GM18508 (cell line): ENCODE data around the gene NBAS.

Source experiments
- ATAC-seq: cut with Tn5 transposase; IDR thresholded peaks from one replicate; pipeline ENCODE4 v1.9.1; 2021; ENCODE audit warnings: moderate number of reproducible peaks; ENCODE audit not compliant: insufficient read depth, unreplicated experiment

NBAS gene

DNA sequence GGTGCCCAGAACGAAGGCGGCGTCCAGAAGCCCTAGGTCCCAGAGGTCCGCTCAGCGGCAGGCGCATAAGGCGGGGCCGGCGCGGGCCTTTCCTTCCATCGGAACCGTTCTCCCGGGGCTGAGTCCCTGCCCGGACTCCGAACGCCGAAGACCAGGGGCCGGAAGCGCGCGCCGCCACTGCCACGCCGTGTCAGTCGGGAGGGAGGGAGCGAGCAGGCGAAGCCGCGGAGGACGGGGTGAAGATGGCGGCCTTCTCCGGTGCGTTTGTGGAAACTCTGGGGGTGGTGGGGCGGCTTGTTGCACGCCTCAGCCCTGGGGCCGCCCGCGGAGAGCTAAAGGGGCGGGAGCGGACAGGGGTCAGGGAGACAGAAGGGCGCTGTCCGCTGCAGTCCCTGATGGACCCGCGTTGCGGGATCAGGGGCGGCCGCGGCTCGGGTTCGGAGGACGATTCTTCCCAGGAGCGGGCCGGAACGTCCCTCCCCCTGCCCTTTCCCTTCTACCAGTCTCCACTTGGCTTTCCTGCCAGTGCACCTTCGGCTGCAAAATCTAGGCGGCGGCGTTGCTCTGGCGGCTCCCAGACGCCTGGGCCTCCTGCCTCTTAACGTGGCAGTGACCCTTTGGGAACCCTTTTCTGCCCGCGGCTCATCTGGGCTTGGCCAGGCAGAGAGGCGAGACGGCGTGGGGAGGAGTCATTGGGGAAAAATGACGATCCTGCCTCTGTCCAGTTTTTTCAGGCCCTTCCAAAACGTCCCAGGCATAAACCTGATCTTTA is 30.7 kb upstream of the NBAS start, which contains the start of gene DDX1:
Gene DDX1, plus strand, starts transcription at position 177 of the 772 bp plus-strand sequence. Its CDS starts 66 bp downstream, at position 243.
- peak; percentile 68 for ATAC-seq

DNA sequence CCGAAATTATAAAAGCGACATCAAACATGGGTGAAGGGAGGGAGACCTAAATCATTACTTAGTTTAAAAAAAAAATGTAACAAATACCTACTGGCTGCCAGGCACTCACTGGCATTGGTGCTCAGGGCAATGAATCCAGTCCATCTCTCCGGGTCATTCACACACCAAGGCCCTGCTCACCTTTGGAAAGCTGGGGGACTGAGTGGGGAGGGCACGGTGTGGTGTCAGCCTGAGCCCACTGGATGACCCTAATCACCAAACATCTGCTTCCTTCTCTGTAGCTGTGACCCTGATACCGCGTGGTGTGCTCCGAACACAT is 30.2 kb upstream of the NBAS start:
- no peak for ATAC-seq

DNA sequence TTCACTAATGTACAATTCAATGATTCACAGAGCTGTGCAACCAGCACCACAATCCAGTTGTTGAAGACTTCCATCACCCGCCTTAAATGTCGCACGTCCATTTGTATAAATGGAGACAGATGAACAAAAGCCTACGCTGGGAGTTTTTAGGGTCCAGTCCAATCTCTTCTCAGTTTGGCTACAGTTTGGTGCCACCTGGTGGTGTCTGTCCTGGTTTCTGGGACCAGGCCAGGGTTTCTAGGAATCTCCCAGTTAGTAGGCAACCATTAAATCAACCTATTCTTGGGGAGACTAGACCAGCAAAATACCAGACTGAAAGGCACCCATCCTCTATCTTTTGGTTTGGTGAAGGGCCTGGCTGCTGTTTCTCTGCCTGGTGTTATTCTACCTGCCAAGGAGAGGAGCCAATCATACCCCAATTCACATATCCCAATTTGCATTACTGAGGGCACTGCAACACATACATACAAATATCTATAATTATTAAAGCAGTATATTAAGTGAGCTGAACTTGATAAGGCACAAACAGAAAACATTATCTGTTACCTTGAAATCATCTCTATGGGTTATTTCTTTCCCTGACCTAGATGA is 27.3 kb upstream of the NBAS start:
- ATAC-seq = no peak

DNA sequence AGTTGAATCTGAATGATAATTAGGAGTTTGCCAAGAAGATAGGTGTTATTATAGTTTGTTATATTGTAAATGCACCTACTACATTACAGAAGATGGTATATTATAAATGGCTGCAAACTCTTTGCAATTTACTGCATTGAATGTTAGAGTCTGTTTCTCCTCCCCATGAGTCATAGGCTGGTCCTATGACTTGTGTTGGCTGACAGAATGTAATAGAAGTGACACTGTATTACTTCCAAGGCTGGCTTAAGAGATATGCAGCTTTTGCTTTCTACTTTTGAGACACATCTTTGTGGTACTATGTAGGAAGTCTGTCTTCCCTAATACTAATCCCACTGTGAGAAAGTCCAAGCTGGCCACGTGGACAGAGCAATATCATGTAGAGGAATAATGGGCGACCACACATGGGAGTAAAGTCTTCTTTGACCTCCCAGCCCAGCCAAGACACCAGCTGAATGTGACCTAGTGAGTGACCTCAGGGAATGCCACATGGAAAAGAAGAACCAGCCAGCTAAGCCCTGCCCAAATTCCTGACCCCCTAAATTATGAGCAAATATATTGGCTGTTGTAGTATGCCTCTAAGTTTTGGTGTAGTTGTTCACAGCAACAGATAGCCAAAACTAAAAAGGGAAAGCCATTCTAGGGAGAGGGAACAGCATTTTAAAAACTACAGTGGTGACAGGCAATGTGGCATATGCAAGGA is 23.8 kb upstream of the NBAS start:
- no peak for ATAC-seq

DNA sequence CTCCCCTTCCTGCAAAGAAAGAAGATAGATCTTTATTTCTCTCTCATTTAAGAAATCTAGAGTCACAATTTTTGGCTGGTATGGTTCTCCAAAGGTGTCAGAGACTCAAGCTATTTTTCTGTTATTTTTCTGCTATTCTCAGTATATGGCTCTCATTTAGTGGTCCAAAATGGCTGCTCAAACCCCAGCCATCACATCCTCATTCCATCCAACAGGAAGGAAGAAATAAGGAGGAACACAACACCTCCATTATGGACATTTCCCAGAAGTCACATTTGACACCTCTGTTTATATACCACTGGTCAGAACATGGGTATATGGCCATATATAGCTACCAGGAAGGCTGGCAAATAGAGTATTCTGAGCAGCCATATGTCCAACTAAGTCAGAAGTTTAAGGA is 23.2 kb upstream of the NBAS start:
- no peak for ATAC-seq

DNA sequence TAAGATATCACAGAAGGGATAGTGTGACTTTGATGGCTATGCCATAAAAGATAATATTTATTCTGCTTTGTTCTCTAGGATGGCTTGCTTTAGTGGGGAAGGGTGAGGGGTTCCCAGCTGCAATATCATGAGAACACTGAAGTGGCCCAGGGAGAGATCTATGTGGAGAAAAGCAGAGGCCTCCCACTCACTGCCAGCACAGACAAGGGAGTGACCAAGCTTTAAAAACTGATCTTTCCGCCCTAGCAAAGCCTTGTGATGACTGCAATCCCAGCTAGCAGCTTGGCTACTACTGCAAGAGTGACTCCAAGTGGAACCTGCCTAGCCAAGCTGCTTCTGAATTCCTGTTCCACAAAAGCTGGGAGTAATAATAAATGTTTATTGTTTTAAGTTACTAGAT is 22.7 kb upstream of the NBAS start:
- no peak for ATAC-seq

DNA sequence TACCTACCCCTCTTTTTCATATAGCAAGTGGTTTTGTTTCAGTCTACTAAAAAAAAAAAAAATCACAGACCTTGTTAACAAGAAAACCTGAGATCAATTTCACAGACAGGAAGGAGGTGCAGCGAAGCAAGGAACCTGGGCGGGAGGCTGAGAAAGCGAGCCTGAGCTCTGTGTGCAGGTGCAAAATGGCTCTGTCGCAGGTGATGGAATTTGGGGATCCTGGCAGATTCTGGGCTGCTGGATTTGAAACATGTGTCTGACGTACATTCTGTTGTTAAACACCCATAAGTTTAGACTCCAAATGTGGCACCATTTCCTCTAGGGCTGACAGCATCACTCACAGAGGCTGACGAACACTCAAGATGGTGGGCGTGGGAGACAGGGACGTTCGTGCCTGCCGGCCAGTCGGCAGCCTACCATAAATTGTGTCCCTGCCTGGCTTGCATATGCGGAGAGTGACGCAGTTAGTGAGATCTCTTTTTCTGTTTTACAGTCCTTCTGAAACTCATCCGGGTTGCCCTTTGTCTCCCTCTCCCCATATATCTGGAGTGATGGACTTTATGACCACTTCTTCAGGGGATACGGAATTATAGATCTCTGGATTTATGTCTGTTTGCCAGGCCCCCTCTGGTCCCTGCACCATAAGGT is 21.7 kb upstream of the NBAS start:
- ATAC-seq = no peak

DNA sequence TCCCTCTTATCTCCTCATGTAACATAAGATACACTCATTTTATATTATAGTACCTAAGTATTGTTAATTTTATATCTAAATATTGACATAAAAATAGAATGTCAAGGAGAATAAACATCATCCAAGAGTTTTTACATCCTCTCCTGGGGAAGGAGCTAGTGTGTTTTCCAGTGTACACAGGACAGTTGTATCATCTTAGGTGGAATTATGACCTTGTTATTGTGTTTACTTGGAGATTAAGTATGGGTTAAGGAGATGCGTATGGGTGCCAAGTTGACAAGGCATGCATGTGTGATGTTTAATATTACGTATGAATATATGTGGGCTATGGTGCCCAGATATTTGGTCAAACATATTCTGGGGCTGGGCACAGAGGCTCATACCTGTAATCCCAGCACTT is 19.3 kb upstream of the NBAS start:
- ATAC-seq = no peak

DNA sequence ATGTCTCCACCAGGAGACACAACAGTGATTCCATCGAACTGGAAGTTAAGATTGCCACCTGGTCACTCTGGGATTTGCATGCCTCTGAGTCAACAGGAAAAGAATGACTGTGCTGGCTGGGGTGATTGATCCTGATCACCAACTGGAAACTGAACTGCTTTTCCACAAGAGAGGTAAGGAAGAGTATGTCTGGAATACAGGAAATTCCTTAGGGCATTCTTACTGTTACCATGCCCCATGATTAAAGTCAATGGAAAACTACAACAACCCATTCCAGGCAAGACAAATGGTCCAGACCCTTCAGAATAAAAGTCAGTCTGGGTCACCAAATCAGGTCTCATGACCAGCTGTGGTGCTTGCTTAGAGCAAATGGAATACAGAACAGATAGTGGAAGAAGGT is 18.5 kb upstream of the NBAS start:
- ATAC-seq = no peak

DNA sequence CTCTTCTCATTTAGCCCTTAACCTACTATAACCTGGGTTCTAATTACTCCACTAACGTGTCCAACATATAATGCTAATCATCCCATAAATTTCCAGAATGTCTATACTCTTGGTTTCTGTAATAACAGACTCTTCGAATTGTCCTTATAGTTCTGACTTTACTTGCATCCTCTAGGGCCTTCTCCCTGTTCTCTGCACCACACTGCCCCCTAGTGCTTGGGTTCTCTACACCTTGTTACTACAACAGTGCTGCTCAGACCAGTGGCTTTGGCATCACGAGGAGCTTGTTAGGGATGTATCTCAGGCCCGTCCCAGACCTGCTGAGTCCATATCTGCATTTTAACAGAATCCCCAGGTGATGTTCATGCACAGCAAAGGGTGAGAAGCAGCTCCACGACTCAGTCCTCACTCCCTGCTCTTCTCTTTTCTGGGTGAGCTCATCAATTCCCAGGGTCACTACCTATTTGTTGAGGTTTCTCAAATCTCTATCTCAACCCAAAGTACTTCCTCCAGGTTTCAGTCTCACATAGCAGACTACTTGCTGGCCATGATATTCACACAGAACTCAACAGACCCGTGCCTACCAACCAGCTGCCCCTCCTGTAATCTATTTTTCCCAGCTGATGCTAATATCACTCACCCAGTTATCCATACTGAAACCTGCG is 16.1 kb upstream of the NBAS start:
- peak; percentile 81 for ATAC-seq

DNA sequence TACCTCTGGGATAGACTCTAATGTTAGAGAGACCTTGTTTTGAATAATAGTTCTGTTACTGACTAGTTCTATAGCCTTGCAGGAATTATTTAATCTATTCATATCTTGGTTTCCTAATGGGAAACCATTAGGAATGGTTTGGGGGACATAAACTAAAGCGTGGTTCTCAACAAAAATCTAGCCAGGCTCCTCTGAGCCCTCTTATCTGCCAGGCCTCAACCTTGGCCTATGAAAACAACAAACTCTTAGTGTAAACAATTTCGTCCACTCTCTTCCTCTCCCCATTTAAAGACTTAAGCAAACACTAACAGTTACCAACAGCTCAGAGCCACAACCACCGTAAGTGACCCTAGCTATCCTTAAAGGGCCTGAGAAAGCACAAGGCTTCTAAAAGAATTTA is 10.6 kb upstream of the NBAS start:
- ATAC-seq = no peak

DNA sequence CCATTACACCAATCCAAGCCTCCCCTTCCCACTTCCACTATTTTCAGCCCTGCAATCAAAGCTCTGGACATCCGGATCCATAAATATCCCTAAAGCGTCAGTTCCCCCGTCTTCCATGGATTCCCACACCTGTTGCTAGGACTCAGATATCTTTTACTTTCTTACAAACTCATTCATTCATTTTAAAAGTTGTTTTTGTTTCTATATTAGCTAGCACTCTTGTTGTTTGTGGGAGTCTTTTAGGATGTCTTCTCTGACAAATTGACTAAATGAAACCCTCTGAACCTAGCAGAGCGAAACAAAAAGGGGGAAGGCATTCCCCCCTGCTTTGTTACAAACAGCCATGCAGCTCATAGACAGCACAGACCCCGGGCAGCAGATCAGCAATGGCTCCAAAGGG is 9.0 kb upstream of the NBAS start:
- ATAC-seq = no peak

DNA sequence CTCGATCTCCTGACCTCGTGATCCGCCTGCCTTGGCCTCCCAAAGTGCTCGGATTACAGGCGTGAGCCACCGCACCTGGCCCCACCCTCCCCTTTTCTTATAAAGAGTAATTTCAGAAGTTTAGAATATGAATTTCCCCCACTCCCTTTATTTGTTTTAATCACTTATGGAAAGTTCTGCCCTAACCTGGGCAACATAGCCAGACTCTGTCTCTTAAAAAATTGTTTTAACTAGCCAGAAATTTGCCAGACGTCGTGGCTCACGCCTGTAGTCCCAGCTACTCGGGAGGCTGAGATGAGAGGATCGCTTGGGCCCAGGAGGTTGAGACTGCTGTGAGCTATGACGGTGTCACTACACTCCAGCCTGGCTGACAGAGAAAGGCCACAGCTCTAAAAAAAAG is 7.7 kb upstream of the NBAS start:
- ATAC-seq = no peak

DNA sequence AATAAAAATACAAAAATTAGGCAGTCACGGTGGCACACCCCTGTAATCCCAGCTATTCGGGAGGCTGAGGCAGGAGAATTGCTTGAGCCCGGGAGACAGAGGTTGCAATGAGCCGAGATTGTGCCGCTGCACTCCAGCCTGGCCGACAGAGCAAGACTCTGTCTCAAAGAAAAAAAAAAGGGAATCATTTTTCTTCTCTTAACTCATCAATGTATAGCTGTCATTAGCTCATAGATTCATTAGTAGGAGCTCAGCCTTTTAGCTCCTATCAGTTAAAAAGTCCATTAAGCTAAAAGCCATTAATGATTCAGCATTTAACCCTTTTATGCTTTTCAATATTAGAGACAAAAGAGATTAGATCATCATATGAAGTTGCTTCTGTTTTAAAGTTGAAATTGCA is 5.8 kb upstream of the NBAS start:
- ATAC-seq = no peak

DNA sequence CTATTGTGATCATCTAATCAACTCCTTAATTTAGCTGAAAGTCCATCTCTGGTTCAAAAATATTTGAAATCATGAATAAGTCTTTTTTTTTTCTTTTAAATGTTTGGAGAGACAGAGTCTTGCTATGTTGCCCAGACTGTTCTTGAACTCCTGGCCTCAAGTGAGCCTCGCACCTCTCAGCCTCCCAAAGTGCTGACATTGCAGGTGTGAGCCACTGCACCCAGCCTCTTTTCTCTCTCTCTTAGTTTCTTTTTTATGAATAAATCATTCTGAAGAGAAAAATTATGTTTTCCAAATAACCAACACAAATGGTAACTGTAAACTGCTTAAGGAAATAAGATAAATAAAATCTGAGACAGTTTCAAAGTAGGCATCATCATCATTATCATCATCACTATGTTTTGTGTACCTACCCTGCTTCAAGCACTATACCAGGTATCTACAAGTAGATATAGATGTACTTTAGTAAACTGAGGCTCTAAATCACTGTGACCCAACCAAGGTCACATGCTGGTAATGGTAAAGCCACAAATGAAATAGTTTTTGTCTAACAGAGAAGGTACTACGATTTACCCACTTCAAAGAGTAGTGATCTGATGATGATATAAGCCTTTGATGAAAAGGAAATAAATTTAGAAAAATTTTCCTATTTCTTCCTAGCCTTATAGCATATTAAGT is 5.0 kb upstream of the NBAS start:
- no peak for ATAC-seq

DNA sequence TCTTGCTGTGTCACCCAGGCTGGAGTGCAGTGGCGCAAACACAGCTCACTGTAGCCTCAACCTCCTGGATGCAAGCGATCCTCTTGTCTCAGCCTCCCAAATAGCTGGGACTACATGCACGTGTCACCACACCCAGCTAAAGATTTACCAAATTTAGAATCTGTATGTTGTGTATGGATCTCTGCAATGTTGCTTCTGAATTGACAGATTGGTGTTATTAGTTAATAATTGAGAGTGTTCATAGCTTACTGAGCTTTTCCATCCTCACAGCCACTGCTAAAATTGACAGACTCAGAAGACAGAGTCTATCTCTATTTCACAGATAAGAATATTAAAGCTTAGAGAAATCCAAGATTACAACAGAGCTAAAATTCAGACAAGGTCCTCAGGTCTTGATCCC is 4.3 kb upstream of the NBAS start:
- ATAC-seq = no peak

DNA sequence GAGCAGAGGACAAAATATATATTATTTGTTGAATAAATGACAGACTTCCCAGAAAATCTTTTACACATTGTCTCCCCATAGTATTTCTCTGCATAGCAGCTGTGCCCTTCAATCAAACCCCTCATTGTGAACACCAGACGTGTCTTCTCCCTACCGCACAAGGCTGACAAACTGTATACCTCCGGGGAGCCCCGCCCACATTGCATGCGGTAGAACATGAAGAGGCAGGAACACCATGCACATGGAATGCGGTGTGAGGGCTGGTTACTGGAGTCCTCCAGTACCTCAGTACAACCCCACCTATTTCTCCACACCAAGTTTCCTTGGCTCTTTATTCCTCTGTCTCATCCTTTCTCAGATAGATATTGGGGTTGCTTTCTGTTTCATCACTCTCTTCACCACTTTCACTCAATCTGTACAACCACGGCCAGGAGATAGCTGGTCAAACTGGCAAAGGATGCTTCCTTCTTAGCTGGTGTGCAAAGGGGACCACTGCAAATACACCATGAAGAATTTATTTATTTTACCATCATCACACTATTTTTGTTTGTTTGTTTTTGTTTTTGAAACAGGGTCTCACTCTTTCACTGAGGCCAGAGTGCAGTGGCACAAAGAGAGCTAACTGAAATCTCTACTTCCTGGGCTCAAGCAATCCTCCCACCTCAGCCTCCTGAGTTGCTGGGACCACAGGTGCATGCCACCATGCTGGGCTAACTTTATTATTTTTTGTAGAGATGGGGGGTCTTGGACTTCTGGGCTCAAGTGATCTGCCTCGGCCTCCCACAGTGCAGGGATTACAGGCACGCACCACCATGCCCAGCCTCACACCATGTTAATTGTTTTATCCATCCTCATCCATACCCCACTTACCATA is 2.3 kb upstream of the NBAS start:
- no peak for ATAC-seq

DNA sequence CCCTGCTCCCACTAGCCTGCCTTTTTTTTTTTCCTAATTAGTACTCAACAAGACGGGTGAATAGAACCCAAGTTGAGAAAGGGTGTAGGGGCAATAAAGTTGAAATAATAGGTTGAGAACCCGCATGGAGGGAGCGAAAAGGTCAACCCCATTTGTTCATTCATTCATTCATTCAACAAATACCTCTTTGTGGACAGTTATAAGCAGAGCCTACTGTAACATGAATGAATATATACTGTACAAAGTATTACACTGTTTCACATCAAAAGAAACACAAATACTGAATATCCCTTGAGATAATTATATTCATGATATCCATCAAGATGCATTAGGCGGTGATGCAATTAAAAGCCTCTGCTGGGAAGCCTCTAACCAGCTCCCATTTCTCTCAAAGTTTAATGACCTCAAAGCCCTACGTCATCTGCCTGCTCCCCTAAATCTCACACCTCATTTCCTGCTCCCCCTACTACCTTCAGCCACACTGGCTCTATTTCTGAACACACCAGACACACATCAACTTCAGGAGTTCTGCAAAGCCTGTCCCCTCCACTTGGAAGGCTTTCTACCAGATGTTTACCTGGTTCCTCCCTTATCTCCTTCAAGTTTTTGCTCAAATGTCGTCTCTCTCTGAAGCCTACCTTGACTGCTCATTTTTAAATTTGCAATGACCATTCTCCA is 1.4 kb upstream of the NBAS start:
- ATAC-seq = no peak
